A673 (cell line): ENCODE measurements around the gene NUMB. TPM values are rescaled to one million over a fixed set of nuclear protein-coding genes. Genes with fewer than 3 reads are reported as not detected.

ENCODE experiments used
- BruUV-seq: library from RNA; stranded (reverse); fragments of 400-500 nt; replicated peaks from 2 replicates; lab custom pipeline; 2021; lab: Mats Ljungman, UMichigan
- CTCF ChIA-PET: fragments of 300-600 bp; sonication (Branson Sonifier 250); formaldehyde crosslinking; loops from one replicate; lab custom pipeline; 2022; ENCODE audit warnings: antibody characterized with exemption; lab: Charles Lee
- POLR2A ChIA-PET: fragments of 300-600 bp; sonication (Branson Sonifier 250); formaldehyde crosslinking; loops from one replicate; lab custom pipeline; 2022; ENCODE audit warnings: antibody characterized with exemption; ENCODE audit not compliant: low non-redundant PET; lab: Charles Lee
- DNase-seq: peaks from one replicate; pipeline ENCODE4 v3.0.0-alpha.2; 2015; ENCODE audit warnings: low spot score
- H3K27ac ChIP-seq: fragments of 200-600 bp; sonication (generic); 2 replicates; pipeline ENCODE4 v1.5.1; 2016; ENCODE audit warnings: mixed run types, low read depth, mild to moderate bottlenecking, mixed read lengths, antibody characterized with exemption, low read length; ENCODE audit not compliant: poor library complexity, severe bottlenecking
- H3K27me3 ChIP-seq: fragments of 200-600 bp; sonication (generic); replicated peaks from 2 replicates; pipeline ENCODE4 v1.6.1; 2017; ENCODE audit warnings: mixed run types, low read depth, mild to moderate bottlenecking, mixed read lengths, antibody characterized with exemption, low read length; ENCODE audit not compliant: insufficient read depth, poor library complexity
- H3K36me3 ChIP-seq: fragments of 200-600 bp; sonication (generic); 2 replicates; pipeline ENCODE4 v1.6.1; 2016; ENCODE audit warnings: mixed run types, mild to moderate bottlenecking, mixed read lengths, antibody characterized with exemption, low read length; ENCODE audit not compliant: insufficient read depth, poor library complexity, severe bottlenecking
- H3K4me1 ChIP-seq: fragments of 200-600 bp; sonication (generic); 2 replicates; pipeline ENCODE4 v1.6.1; 2017; ENCODE audit warnings: mixed run types, mild to moderate bottlenecking, mixed read lengths, antibody characterized with exemption, low read length; ENCODE audit not compliant: insufficient read depth, poor library complexity, severe bottlenecking
- H3K4me3 ChIP-seq: fragments of 200-600 bp; sonication (generic); 2 replicates; pipeline ENCODE4 v1.5.1; 2016; ENCODE audit warnings: low read depth, mixed run types, mild to moderate bottlenecking, mixed read lengths, low read length; ENCODE audit not compliant: poor library complexity, severe bottlenecking
- H3K9me3 ChIP-seq: fragments of 200-600 bp; sonication (generic); 2 replicates; pipeline ENCODE4 v1.6.1; 2016; ENCODE audit warnings: mixed run types, low read depth, mild to moderate bottlenecking, mixed read lengths, antibody characterized with exemption, low read length; ENCODE audit not compliant: poor library complexity, severe bottlenecking
- CTCF ChIP-seq: fragments of 300-800, 200-600 bp; sonication (generic); conservative IDR thresholded peaks from 2 replicates; pipeline ENCODE4 v1.5.1; 2017; ENCODE audit warnings: low read depth, mild to moderate bottlenecking, antibody characterized with exemption, low read length, moderate library complexity, mixed read lengths
- EZH2 ChIP-seq: fragments of 200-600 bp; sonication (generic); IDR thresholded peaks from 2 replicates; pipeline ENCODE4 v1.6.1; 2017; ENCODE audit warnings: borderline replicate concordance, low read depth, mild to moderate bottlenecking, mixed read lengths, antibody characterized with exemption, low read length; ENCODE audit not compliant: poor library complexity, severe bottlenecking
- intact Hi-C: fragments of 100-400 bp; cut with micrococcal nuclease; formaldehyde crosslinking; loops from one replicate; pipeline ENCODE4 v1.10.0; 2022; ENCODE audit not compliant: unreplicated experiment
- total RNA-seq: library from RNA; stranded (reverse); gene quantifications from 2 replicates; pipeline ENCODE4 v1.2.3, GENCODE V29; 2021

Gene NUMB
- total RNA-seq, 1 experiment from 2014 or later = 46.3 TPM

- DNase-seq = no peak
- POLR2A ChIA-PET = no interaction called here
- no peaks in the 10 kb centered on the region for H3K36me3 ChIP-seq
- BruUV-seq = no TSS peak
- H3K27me3 ChIP-seq = no peaks in the 10 kb centered on the region
- no peak overlapping the region for H3K4me3 ChIP-seq
- peaks cover 4% of the 10 kb centered on the region for H3K4me1 ChIP-seq
- CTCF ChIA-PET = no interaction called here
- no peak overlapping the region for H3K27ac ChIP-seq
- H3K9me3 ChIP-seq = no peaks in the 10 kb centered on the region
- intact Hi-C loops = no loop called here
- TF ChIP-seq EZH2 (no peak), CTCF (no peak)
Observed at GRCh38 chr14:73370561-73370960, 87.8 kb downstream of the NUMB start.

- intact Hi-C loops = no loop called here
- no peaks in the 10 kb centered on the region for H3K36me3 ChIP-seq
- H3K4me1 ChIP-seq = peaks cover 4% of the 10 kb centered on the region
- H3K4me3 ChIP-seq = no peak overlapping the region
- ChIA-PET CTCF (no interaction called here), POLR2A (no interaction called here)
- no peak for DNase-seq
- TF ChIP-seq CTCF = no peak
- no peak for TF ChIP-seq EZH2
- no TSS peak for BruUV-seq
- no peaks in the 10 kb centered on the region for H3K27me3 ChIP-seq
- no peak overlapping the region for H3K27ac ChIP-seq
- H3K9me3 ChIP-seq = no peaks in the 10 kb centered on the region
Observed at GRCh38 chr14:73369428-73369827, 88.9 kb downstream of the NUMB start.

GRCh38 chr14:73368616-73369015, 89.7 kb downstream of the NUMB start:
- ChIA-PET CTCF (no interaction called here), POLR2A (no interaction called here)
- BruUV-seq = no TSS peak
- no peak for DNase-seq
- no peaks in the 10 kb centered on the region for H3K9me3 ChIP-seq
- no peaks in the 10 kb centered on the region for H3K27me3 ChIP-seq
- H3K36me3 ChIP-seq = no peaks in the 10 kb centered on the region
- no peak overlapping the region for H3K27ac ChIP-seq
- TF ChIP-seq CTCF (no peak), EZH2 (no peak)
- intact Hi-C loops = no loop called here
- no peak overlapping the region for H3K4me3 ChIP-seq
- H3K4me1 ChIP-seq = peaks cover 4% of the 10 kb centered on the region
